IMR-90 (cell line): ENCODE data around the gene MAP3K7CL. TPM values are rescaled to one million over a fixed set of nuclear protein-coding genes. Genes with fewer than 3 reads are reported as not detected.
A peak's percentile ranks its signal among the peaks of the same experiment; 100 is the strongest.
"Not testable (repeated sequence)": the region's sequence is repeated elsewhere in the genome, so short reads cannot be mapped to it uniquely, and the experiment has no call there.

Source experiments
- ATAC-seq: fragments of 200-7000 bp; cut with Tn5 transposase; 2 replicates; pipeline ENCODE4 v1.9.1; 2020; ENCODE audit warnings: low read depth, mild to moderate bottlenecking, moderate library complexity
- BruUV-seq: library from RNA; stranded (reverse); fragments of 400-500 nt; replicated peaks from 2 replicates; lab custom pipeline; 2021; lab: Mats Ljungman, UMichigan
- CTCF ChIA-PET: fragments of 300-600 bp; formaldehyde crosslinking; extraction: SDS; loops from one replicate; lab custom pipeline; 2021; ENCODE audit warnings: antibody characterized with exemption; lab: Yijun Ruan, JAX
- POLR2A ChIA-PET: fragments of 300-600 bp; sonication (Branson Sonifier 250); formaldehyde crosslinking; loops from one replicate; lab custom pipeline; 2022; ENCODE audit warnings: antibody characterized with exemption; ENCODE audit not compliant: unreplicated experiment; lab: Charles Lee
- DNase-seq: peaks from one replicate; pipeline ENCODE4 v3.0.0; 2013
- H2AFZ ChIP-seq: replicated peaks from 2 replicates; pipeline ENCODE3; 2013; ENCODE audit warnings: low read length, mild to moderate bottlenecking; ENCODE audit not compliant: poor library complexity
- H2AK5ac ChIP-seq: 2 replicates; pipeline ENCODE4 v1.6.1; 2013; ENCODE audit warnings: low read depth, low read length, inconsistent platforms
- H2AK9ac ChIP-seq: replicated peaks from 2 replicates; pipeline ENCODE3; 2013; ENCODE audit warnings: mild to moderate bottlenecking, low read depth, low read length, moderate library complexity; ENCODE audit not compliant: poor library complexity
- H2BK120ac ChIP-seq: 2 replicates; pipeline ENCODE4 v1.6.1; 2013; ENCODE audit warnings: low read depth, low read length, inconsistent platforms
- H2BK15ac ChIP-seq: 3 replicates; pipeline ENCODE4 v1.6.1; 2013; ENCODE audit warnings: low read depth, low read length, inconsistent platforms
- H2BK20ac ChIP-seq: 2 replicates; pipeline ENCODE4 v1.6.1; 2013; ENCODE audit warnings: low read depth, mild to moderate bottlenecking, inconsistent platforms, low read length, moderate library complexity
- H2BK5ac ChIP-seq: 2 replicates; pipeline ENCODE4 v1.6.1; 2013; ENCODE audit warnings: mild to moderate bottlenecking, low read depth, low read length, inconsistent platforms; ENCODE audit not compliant: poor library complexity, severe bottlenecking
- H3K14ac ChIP-seq: replicated peaks from 2 replicates; pipeline ENCODE4 v1.6.1; 2013; ENCODE audit warnings: low read depth, low read length, inconsistent platforms
- H3K18ac ChIP-seq: 2 replicates; pipeline ENCODE4 v1.6.1; 2013; ENCODE audit warnings: low read depth, low read length, control low read depth
- H3K23ac ChIP-seq: 2 replicates; pipeline ENCODE4 v1.6.1; 2013; ENCODE audit warnings: low read depth, low read length, inconsistent platforms
- H3K27ac ChIP-seq: 2 replicates; pipeline ENCODE4 v1.5.1; 2013; ENCODE audit warnings: mild to moderate bottlenecking, control low read depth, low read length; ENCODE audit not compliant: insufficient read depth
- H3K27me3 ChIP-seq: 2 replicates; pipeline ENCODE4 v1.6.1; 2013; ENCODE audit warnings: low read length; ENCODE audit not compliant: control insufficient read depth, insufficient read depth
- H3K36me3 ChIP-seq: 2 replicates; pipeline ENCODE4 v1.6.1; 2013; ENCODE audit warnings: low read length, mixed read lengths; ENCODE audit not compliant: control insufficient read depth, insufficient read depth
- H3K4ac ChIP-seq: 2 replicates; pipeline ENCODE4 v1.6.1; 2013; ENCODE audit warnings: low read depth, low read length, inconsistent platforms
- H3K4me1 ChIP-seq: 2 replicates; pipeline ENCODE4 v1.6.1; 2013; ENCODE audit warnings: low read length, mixed read lengths; ENCODE audit not compliant: control insufficient read depth, insufficient read depth
- H3K4me2 ChIP-seq: 2 replicates; pipeline ENCODE4 v1.6.1; 2013; ENCODE audit warnings: low read depth, mild to moderate bottlenecking, control low read depth, low read length, moderate library complexity
- H3K4me3 ChIP-seq: 2 replicates; pipeline ENCODE4 v1.5.1; 2013; ENCODE audit warnings: low read depth, mild to moderate bottlenecking, control low read depth, low read length, moderate library complexity; ENCODE audit not compliant: insufficient read depth
- H3K56ac ChIP-seq: 2 replicates; pipeline ENCODE4 v1.6.1; 2013; ENCODE audit warnings: low read length, inconsistent platforms; ENCODE audit not compliant: insufficient read depth; ENCODE audit errors: extremely low read depth
- H3K79me1 ChIP-seq, 2 experiments: 2 replicates each; pipeline ENCODE4 v1.6.1; 2013; ENCODE audit warnings: low read length in 2 of 2, inconsistent platforms in 1 of 2, low read depth in 1 of 2
- H3K9ac ChIP-seq: 2 replicates; pipeline ENCODE4 v1.6.1; 2013; ENCODE audit warnings: low read depth, low read length, control low read depth
- H3K9me1 ChIP-seq: 2 replicates; pipeline ENCODE4 v1.6.1; 2013; ENCODE audit warnings: low read length, inconsistent platforms; ENCODE audit not compliant: insufficient read depth
- H3K9me3 ChIP-seq: 2 replicates; pipeline ENCODE4 v1.6.1; 2013; ENCODE audit warnings: low read length; ENCODE audit not compliant: control insufficient read depth, insufficient read depth
- H4K20me1 ChIP-seq: 2 replicates; pipeline ENCODE4 v1.6.1; 2013; ENCODE audit warnings: low read length, inconsistent platforms; ENCODE audit not compliant: insufficient read depth
- H4K5ac ChIP-seq: 2 replicates; pipeline ENCODE4 v1.6.1; 2013; ENCODE audit warnings: mild to moderate bottlenecking, low read depth, low read length, control low read depth
- H4K8ac ChIP-seq, 2 experiments: 2 replicates each; pipeline ENCODE4 v1.6.1; 2013; ENCODE audit warnings: low read depth in 2 of 2, low read length in 2 of 2, control low read depth in 1 of 2, inconsistent platforms in 1 of 2
- H4K91ac ChIP-seq: 2 replicates; pipeline ENCODE4 v1.6.1; 2013; ENCODE audit warnings: low read depth, low read length, inconsistent platforms; ENCODE audit not compliant: insufficient read depth
- MAFK ChIP-seq: IDR thresholded peaks from 2 replicates; pipeline ENCODE4 v1.6.1; 2012; ENCODE audit warnings: low read depth, low read length, improper control_type of control experiment
- MXI1 ChIP-seq: IDR thresholded peaks from 2 replicates; pipeline ENCODE4 v1.6.1; 2012; ENCODE audit warnings: low read depth, mild to moderate bottlenecking, low read length, moderate library complexity, borderline replicate concordance
- WGBS, 2 experiments: methylation state at CpG; one replicate each; pipeline versions ENCODE4 v1.1.5 to v1.1.7; 2013; ENCODE audit warnings: missing lambda C conversion rate in 2 of 2; ENCODE audit not compliant: insufficient read length in 1 of 2; ENCODE audit errors: extremely low coverage in 2 of 2; 5-methylcytosine and 5-hydroxymethylcytosine counted together
- dilution Hi-C: fragments of 300-500 bp; cut with HindIII; formaldehyde crosslinking; loops from one replicate; pipeline ENCODE4 v1.14.3; 2018; ENCODE audit warnings: low sequenced_read_pairs; ENCODE audit not compliant: unreplicated experiment
- in situ Hi-C: fragments of 300-500 bp; cut with MboI; formaldehyde crosslinking; loops from 3 replicates; pipeline ENCODE4 v1.14.3; 2019; ENCODE audit warnings: low sequenced_read_pairs, inconsistent platforms, mixed read lengths
- intact Hi-C: fragments of 100-400 bp; cut with micrococcal nuclease; formaldehyde crosslinking; loops from 2 replicates; pipeline ENCODE4 v1.10.0; 2022
- polyA plus RNA-seq, 3 experiments: library from polyadenylated mRNA; depleted of rRNA; stranded (reverse); fragments of >200 nt; gene quantifications; 2 replicates each; pipeline ENCODE4 v1.2.3, GENCODE V29; 2012; ENCODE audit warnings: low replicate concordance in 1 of 3
- total RNA-seq: library from RNA; depleted of rRNA; stranded (reverse); fragments of >200 nt; gene quantifications from 2 replicates; pipeline ENCODE4 v1.2.3, GENCODE V29; 2012

Gene MAP3K7CL
- total and polyA plus RNA-seq, 2 of the 4 experiments (the other 2 are of a cell fraction) = 21.0 to 22.3 TPM

DNA sequence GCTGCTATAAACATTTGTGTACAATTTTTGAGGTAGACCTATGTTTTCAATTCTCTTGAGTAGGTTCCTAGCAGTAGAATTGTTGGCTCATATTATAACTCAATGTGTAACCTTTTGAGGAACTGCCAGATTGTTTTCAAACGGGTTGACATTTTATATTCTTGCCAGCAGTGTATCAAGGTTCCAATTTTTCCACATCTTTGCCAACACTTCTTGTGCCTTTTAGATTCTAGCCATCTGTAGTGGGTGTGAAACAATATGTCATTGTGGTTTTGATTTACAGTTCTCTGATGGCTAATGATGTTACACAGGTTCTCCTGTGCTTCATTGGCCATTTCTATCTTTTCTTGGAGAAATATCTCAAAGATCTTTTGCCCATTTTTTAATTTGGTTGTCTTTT lies 36.4 kb downstream of the MAP3K7CL start:
- Histone ChIP-seq H3K9ac (no peak overlapping the region), H3K4ac (no peak overlapping the region; the same call in 1 of the 2 replicates), H2BK120ac (peak overlapping the region; percentile 1; the same call in 1 of the 2 replicates), H2AK9ac (no peak overlapping the region), H3K23ac (no peak overlapping the region), H3K4me2 (no peak overlapping the region), H3K9me3 (no peaks in the 10 kb centered on the region), H3K4me3 (no peak overlapping the region), H2AK5ac (no peak overlapping the region), H3K4me1 (peaks cover 7% of the 10 kb centered on the region; the same call in 1 of the 2 replicates), H3K36me3 (no peaks in the 10 kb centered on the region), H4K8ac (no peak overlapping the region), H3K9me1 (no peaks in the 10 kb centered on the region), H3K27ac (no peak overlapping the region), H3K18ac (no peak overlapping the region; the same call in 1 of the 2 replicates), H4K5ac (peak overlapping the region; percentile 43; the same call in 1 of the 2 replicates), H3K14ac (no peak overlapping the region), H3K56ac (no peak overlapping the region), H4K91ac (no peak overlapping the region), H3K79me1 (no peaks in the 10 kb centered on the region; a peak in 1 of 4 replicates), H3K27me3 (no peaks in the 10 kb centered on the region), H2BK20ac (peak overlapping the region; percentile 16; the same call in 1 of the 2 replicates), H4K20me1 (no peaks in the 10 kb centered on the region), H2BK5ac (peak overlapping the region; percentile 11), H2BK15ac (0 out of 3 replicates have a peak overlapping the region, but pooled peaks have one; percentile 1), H2AFZ (no peak overlapping the region)
- TF ChIP-seq MXI1 = no peak
- no peak for TF ChIP-seq MAFK
- ATAC-seq = no peak
- ChIA-PET POLR2A (no interaction called here), CTCF (no interaction called here)
- DNase-seq = no peak
- in situ Hi-C loops (no loop called here), intact Hi-C loops (loop anchor here (10.0 kb wide), 1 partner anchor 308 kb away; no protein-coding TSS in a partner anchor), dilution Hi-C loops (no loop called here)
- no TSS peak for BruUV-seq
- no CpG with 5 or more reads among the region's 1 CpG for WGBS, 2 experiments

DNA sequence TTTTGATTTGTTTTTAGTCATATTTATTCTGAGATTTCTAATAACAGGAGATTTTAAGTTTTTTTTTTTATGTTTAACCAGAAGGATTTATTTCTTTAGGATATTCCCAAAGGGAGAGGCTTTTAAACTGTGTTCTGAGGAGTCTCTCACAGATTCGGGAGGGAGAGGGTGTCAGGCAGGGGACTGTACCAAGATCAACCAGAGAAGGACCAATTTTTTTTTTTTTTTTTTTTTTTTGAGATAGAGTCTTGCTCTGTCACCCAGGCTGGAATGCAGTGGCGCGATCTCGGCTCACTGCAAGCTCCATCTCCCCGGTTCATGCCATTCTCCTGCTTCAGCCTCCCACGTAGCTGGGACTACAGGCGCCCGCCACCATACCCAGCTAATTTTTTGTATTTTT lies 37.0 kb downstream of the MAP3K7CL start:
- H2BK15ac ChIP-seq, H3K14ac ChIP-seq, H2AK9ac ChIP-seq, H4K20me1 ChIP-seq, H3K23ac ChIP-seq, H3K9ac ChIP-seq, H3K56ac ChIP-seq, H3K9me1 ChIP-seq, H2BK5ac ChIP-seq, H3K27ac ChIP-seq, POLR2A ChIA-PET, H3K36me3 ChIP-seq, dilution Hi-C loops, BruUV-seq, H2AK5ac ChIP-seq, H3K4me3 ChIP-seq, H4K91ac ChIP-seq, H4K8ac ChIP-seq, CTCF ChIA-PET, DNase-seq, H2AFZ ChIP-seq, H3K9me3 ChIP-seq, H3K27me3 ChIP-seq, H4K5ac ChIP-seq, H3K4ac ChIP-seq, H2BK20ac ChIP-seq, H3K4me1 ChIP-seq, H3K4me2 ChIP-seq, ATAC-seq, H3K18ac ChIP-seq, in situ Hi-C loops, H3K79me1 ChIP-seq: not testable (repeated sequence)
- peak overlapping the region; percentile 44; the same call in 1 of the 2 replicates for H2BK120ac ChIP-seq
- intact Hi-C loops = loop anchor here (10.0 kb wide), 1 partner anchor 307 kb away; no protein-coding TSS in a partner anchor
- WGBS, 2 experiments = no CpG with 5 or more reads among the region's 8 CpGs
